K562 (cell line): ENCODE data around the gene ZFP92. TPM values are rescaled to one million over a fixed set of nuclear protein-coding genes. Genes with fewer than 3 reads are reported as not detected.
A peak's percentile ranks its signal among the peaks of the same experiment; 100 is the strongest.

Source experiments
- ATAC-seq: fragments of 200-7000 bp; cut with Tn5 transposase; 3 replicates; pipeline ENCODE4 v1.9.1; 2020; ENCODE audit warnings: moderate library complexity
- BruUV-seq: library from RNA; stranded (reverse); fragments of 400-500 nt; replicated peaks from 2 replicates; lab custom pipeline; 2021; lab: Mats Ljungman, UMichigan
- CTCF ChIA-PET: fragments of 300-600 bp; formaldehyde crosslinking; extraction: SDS; loops from one replicate; lab custom pipeline; 2021; ENCODE audit warnings: low intra/inter-chr PET ratio; lab: Yijun Ruan, JAX
- POLR2A ChIA-PET: fragments of 300-600, 350-650 bp; sonication (Branson Sonifier 250); formaldehyde crosslinking; extraction: SDS; loops from one replicate; lab custom pipeline; 2021; ENCODE audit warnings: antibody characterized with exemption, inconsistent platforms; lab: Yijun Ruan, JAX
- DNase-seq, 4 experiments: peaks; one replicate each; pipeline versions ENCODE4 v3.0.0 to v3.0.0-alpha.2; 2011 to 2018; ENCODE audit warnings: low spot score in 3 of 4, mixed read lengths in 3 of 4; ENCODE audit errors: extremely low read depth in 1 of 4
- FAIRE-seq: peaks from 2 replicates; lab custom pipeline; 2011; peaks lifted over from hg19 to GRCh38; lab: Jason Lieb, UNC
- H2AFZ ChIP-seq: 2 replicates; pipeline ENCODE4 v1.6.0; 2011; ENCODE audit warnings: low read depth, low read length, control low read depth, inconsistent platforms
- H3K27ac ChIP-seq: fragments of 200-600 bp; 3 replicates; pipeline ENCODE4 v1.8.0; 2011; ENCODE audit warnings: low read depth, mild to moderate bottlenecking, control low read depth, inconsistent platforms, low read length, moderate library complexity, mixed read lengths; ENCODE audit errors: extremely low read depth
- H3K27me3 ChIP-seq, 2 experiments: fragments of 300-600 bp in 1 of 2; 2 replicates in 1 of 2; 3 replicates in 1 of 2; pipeline versions ENCODE4 v1.6.0 to v1.8.0; 2011; ENCODE audit warnings: inconsistent platforms in 2 of 2, low read length in 2 of 2, mild to moderate bottlenecking in 1 of 2, mixed read lengths in 1 of 2, moderate library complexity in 1 of 2; ENCODE audit not compliant: control insufficient read depth in 2 of 2, insufficient read depth in 2 of 2
- H3K36me3 ChIP-seq: fragments of 300-600 bp; 3 replicates; pipeline ENCODE4 v1.8.0; 2011; ENCODE audit warnings: mild to moderate bottlenecking, low read length, inconsistent platforms; ENCODE audit not compliant: control insufficient read depth, insufficient read depth
- H3K4me1 ChIP-seq, 2 experiments: fragments of 200-600 bp in 1 of 2; replicated peaks in 1 of 2; 2 replicates in 1 of 2; 3 replicates in 1 of 2; pipeline versions ENCODE4 v1.5.1 to v1.8.0; 2011; ENCODE audit warnings: inconsistent platforms in 2 of 2, low read length in 2 of 2, mild to moderate bottlenecking in 1 of 2, mixed read lengths in 1 of 2, moderate library complexity in 1 of 2; ENCODE audit not compliant: control insufficient read depth in 2 of 2, insufficient read depth in 2 of 2
- H3K4me2 ChIP-seq: 2 replicates; pipeline ENCODE4 v1.6.1; 2011; ENCODE audit warnings: low read length, control low read depth, inconsistent platforms, mixed read lengths; ENCODE audit not compliant: insufficient read depth
- H3K4me3 ChIP-seq: fragments of 200-600 bp; sonication (generic), shearing (Covaris generic); 2 replicates; pipeline ENCODE4 v1.5.1; 2016; ENCODE audit warnings: control low read depth, inconsistent platforms
- H3K79me2 ChIP-seq: fragments of 200-600 bp; 3 replicates; pipeline ENCODE4 v1.8.0; 2011; ENCODE audit warnings: low read length, inconsistent platforms; ENCODE audit not compliant: control insufficient read depth, insufficient read depth
- H3K9ac ChIP-seq, 2 experiments: 2 replicates each; pipeline versions ENCODE4 v1.6.0 to v1.6.1; 2011; ENCODE audit warnings: low read depth in 2 of 2, low read length in 2 of 2, control low read depth in 1 of 2, inconsistent platforms in 1 of 2, mild to moderate bottlenecking in 1 of 2, mixed read lengths in 1 of 2; ENCODE audit not compliant: insufficient read depth in 1 of 2
- H3K9me1 ChIP-seq: one replicate; pipeline ENCODE4 v1.6.0; 2011; ENCODE audit warnings: inconsistent platforms, mild to moderate bottlenecking, low read length, moderate library complexity; ENCODE audit not compliant: control insufficient read depth, insufficient read depth
- H3K9me3 ChIP-seq: replicated peaks from 2 replicates; pipeline ENCODE4 v1.5.1; 2011; ENCODE audit warnings: low read depth, low read length, inconsistent platforms; ENCODE audit not compliant: control insufficient read depth, insufficient read depth
- H4K20me1 ChIP-seq: replicated peaks from 2 replicates; pipeline ENCODE4 v1.6.1; 2011; ENCODE audit warnings: low read length, inconsistent platforms, mixed read lengths; ENCODE audit not compliant: control insufficient read depth, insufficient read depth
- BRD4 ChIP-seq: fragments of 200-600 bp; sonication (generic); IDR thresholded peaks from 2 replicates; pipeline ENCODE4 v1.6.1; 2017; ENCODE audit warnings: inconsistent platforms
- ELK3 ChIP-seq: fragments of 450-650 bp; formaldehyde crosslinking; IDR thresholded peaks from 2 replicates; pipeline ENCODE4 v1.4.0; 2020; ENCODE audit warnings: mild to moderate bottlenecking
- HBP1 ChIP-seq: fragments of 450-650 bp; formaldehyde crosslinking; IDR thresholded peaks from 2 replicates; pipeline ENCODE4 v1.4.0; 2022; ENCODE audit warnings: missing genetic modification characterization
- HDAC1 ChIP-seq, 2 experiments: fragments of 450-650 bp; IDR thresholded peaks; 2 replicates each; pipeline ENCODE4 v1.6.1; 2016 to 2017; ENCODE audit warnings: inconsistent platforms in 1 of 2, mild to moderate bottlenecking in 1 of 2, moderate library complexity in 1 of 2
- HMBOX1 ChIP-seq: sonication (generic); IDR thresholded peaks from 2 replicates; pipeline ENCODE4 v1.6.1; 2016
- KLF10 ChIP-seq: fragments of 250-450 bp; sonication (Bioruptor Pico); IDR thresholded peaks from 2 replicates; pipeline ENCODE4 v1.6.1; 2021; ENCODE audit warnings: matching md5 sums
- PRDM10 ChIP-seq: fragments of 450-650 bp; IDR thresholded peaks from 2 replicates; pipeline ENCODE4 v1.6.1; 2018; ENCODE audit not compliant: partially characterized antibody
- ZNF121 ChIP-seq: sonication (generic); formaldehyde crosslinking; conservative IDR thresholded peaks from 2 replicates; pipeline ENCODE4 v1.8.0; 2022; ENCODE audit warnings: missing genetic modification reagents
- WGBS: fragments of 100-300 bp; shearing (Covaris generic); methylation state at CpG from one replicate; pipeline ENCODE4 v1.1.6; 2016; ENCODE audit warnings: low coverage, mixed read lengths; ENCODE audit not compliant: insufficient coverage; ENCODE audit errors: missing lambda C conversion rate; 5-methylcytosine and 5-hydroxymethylcytosine counted together
- in situ Hi-C: fragments of 300-500 bp; cut with MboI; formaldehyde crosslinking; loops from 4 replicates; pipeline ENCODE4 v1.15.0; 2018; ENCODE audit warnings: inconsistent platforms, mixed read lengths
- intact Hi-C: fragments of 100-400 bp; cut with micrococcal nuclease; formaldehyde crosslinking; loops from 2 replicates; pipeline ENCODE4 v1.14.2; 2022
- polyA plus RNA-seq, 8 experiments: library from polyadenylated mRNA; depleted of rRNA in 4 of 8; stranded (reverse) in 5 of 8; unstranded in 3 of 8; fragments of >200 nt; fragmentation: Nextera tagmentation in 2 of 8; fragmentation: Illumina TruSeq in 1 of 8; extraction: Ambion mirVana in 2 of 8; extraction: Trizol in 1 of 8; gene quantifications; 2 replicates each; pipeline versions ENCODE4 v1.2.1 to v1.2.3, GENCODE V29; 2011 to 2014; ENCODE audit warnings: inconsistent platforms in 1 of 8, missing spikeins in 1 of 8
- total RNA-seq, 7 experiments: library from RNA; depleted of rRNA in 6 of 7; stranded (reverse); fragments of >200 nt in 6 of 7; fragmentation: Illumina TruSeq in 2 of 7; extraction: Trizol in 2 of 7; gene quantifications; 2 replicates each; pipeline versions ENCODE4 v1.2.1 to v1.2.3, GENCODE V29; 2011 to 2021; ENCODE audit warnings: low replicate concordance in 1 of 7

The ZFP92 gene
- total and polyA plus RNA-seq, 9 of the 15 experiments (the other 6 are each of a cell fraction or from before 2014, with no cell fraction given) = 0.32 to 3.3 (median 1.8) TPM

GRCh38 chrX:153441981-153442380, 30.7 kb downstream of the ZFP92 start (continued):
- no peak for TF ChIP-seq PRDM10
- no peak for TF ChIP-seq KLF10 (CRISPR knock-in tag)
- TF ChIP-seq BRD4 = no peak
- no peak for TF ChIP-seq ELK3

- 27% methylated on average over 5 of the region's 5 CpGs for WGBS
- FAIRE-seq (no peak), ATAC-seq (no peak), DNase-seq (no peak)
- no peaks in the 10 kb centered on the region for H3K9me1 ChIP-seq
- ChIA-PET POLR2A (interaction anchor here (0.7 kb wide), 1 partner anchor 352 kb away, joined by 3 read pairs; the partner anchor contains the start of gene SSR4), CTCF (no interaction called here)
- no peaks in the 10 kb centered on the region for H3K36me3 ChIP-seq
- peaks cover 0 to 6% of the 10 kb centered on the region in 2 experiments; a peak in 3 of 5 replicates for H3K27me3 ChIP-seq
- intact Hi-C loops (no loop called here), in situ Hi-C loops (no loop called here)
- TF ChIP-seq ZNF121 (CRISPR knock-in tag) = peak; percentile 51
- no peak for TF ChIP-seq HMBOX1
- no peak for TF ChIP-seq HBP1
- no peak for TF ChIP-seq HDAC1 (IDR thresholded peaks at IDR 0.05)
- H3K4me3 ChIP-seq = no peak overlapping the region
- no peaks in the 10 kb centered on the region for H3K9me3 ChIP-seq
- peaks cover 0 to 39% of the 10 kb centered on the region in 2 experiments; a peak in 2 of 5 replicates for H3K4me1 ChIP-seq
- BruUV-seq = no TSS peak
- no peak overlapping the region for H3K4me2 ChIP-seq
- H2AFZ ChIP-seq = no peak overlapping the region
- H3K27ac ChIP-seq = no peak overlapping the region
- no peaks in the 10 kb centered on the region for H4K20me1 ChIP-seq
- H3K9ac ChIP-seq = no peak overlapping the region
- no peaks in the 10 kb centered on the region for H3K79me2 ChIP-seq
These were observed 31.2 kb downstream of the ZFP92 start for GRCh38 chrX:153442463-153442862.
